Uterus (tissue), 4 donors: Measurements from ENCODE around the gene ICAM4. TPM values are rescaled to one million over a fixed set of nuclear protein-coding genes. Genes with fewer than 3 reads are reported as not detected.

Experiments used
- DNase-seq, 2 donors: peaks; one replicate each; pipeline ENCODE4 v3.0.0-alpha.2; 2019 to 2020
- H3K27ac ChIP-seq, 2 donors: fragments of 200-600 bp; sonication (generic); 1 replicate in 1 of 2; 2 replicates in 1 of 2; pipeline ENCODE4 v1.5.1; 2016 to 2018
- H3K27me3 ChIP-seq, 2 donors: fragments of 200-600 bp; sonication (generic); one replicate each; pipeline ENCODE4 v1.5.1; 2018 to 2019; ENCODE audit warnings: control low read depth in 1 of 2
- H3K36me3 ChIP-seq, 2 donors: fragments of 200-600 bp; sonication (generic); one replicate each; pipeline ENCODE4 v1.5.1; 2019; ENCODE audit warnings: control low read depth in 1 of 2
- H3K4me1 ChIP-seq, 2 donors: fragments of 200-600 bp; sonication (generic); one replicate each; pipeline ENCODE4 v1.5.1; 2018 to 2019; ENCODE audit warnings: control low read depth in 1 of 2
- H3K4me3 ChIP-seq, 2 donors: fragments of 200-600 bp; sonication (generic); 1 replicate in 1 of 2; 2 replicates in 1 of 2; pipeline ENCODE4 v1.5.1; 2018 to 2019; ENCODE audit warnings: mild to moderate bottlenecking in 1 of 2
- H3K9me3 ChIP-seq, 2 donors: fragments of 200-600 bp; sonication (generic); one replicate each; pipeline ENCODE4 v1.5.1; 2019; ENCODE audit warnings: control low read depth in 1 of 2
- CTCF ChIP-seq, 4 experiments: fragments of 200-600 bp in 2 of 4; fragments of 450-650 bp in 2 of 4; sonication (generic) in 2 of 4; IDR thresholded peaks; one replicate each; pipeline ENCODE4 v1.5.1; 2016 to 2019; ENCODE audit warnings: antibody characterized with exemption in 4 of 4, mild to moderate bottlenecking in 2 of 4, moderate library complexity in 1 of 4
- POLR2A ChIP-seq, 2 donors: fragments of 450-650 bp; IDR thresholded peaks; one replicate each; pipeline ENCODE4 v1.6.1; 2016; ENCODE audit warnings: antibody characterized with exemption in 2 of 2, mild to moderate bottlenecking in 1 of 2, moderate library complexity in 1 of 2
- intact Hi-C: fragments of 100-400 bp; cut with DNase I; formaldehyde crosslinking; loops from one replicate; pipeline ENCODE4 v1.15.1; 2023; ENCODE audit warnings: low total_unique reads
- total RNA-seq, 4 donors: library from RNA; depleted of rRNA in 3 of 4; stranded (reverse); fragments of >200 nt in 3 of 4; gene quantifications; one replicate each; pipeline versions ENCODE4 v1.1.0 to v1.2.4, GENCODE V29; 2014 to 2023
- donor health status: DM: yes; HTN: yes; CAD: no.

ICAM4 gene
- total RNA-seq, 4 donors from 2014 or later = 0.41 TPM; not detected in 3

GRCh38 chr19:10259162-10259905 is 27.4 kb upstream of the ICAM4 start:
- Histone ChIP-seq H3K36me3 (no peaks in the 10 kb centered on the region), H3K27ac (no peak overlapping the region), H3K27me3 (no peaks in the 10 kb centered on the region), H3K9me3 (no peaks in the 10 kb centered on the region), H3K4me3 (no peak overlapping the region), H3K4me1 (no peaks in the 10 kb centered on the region)
- intact Hi-C loops = no loop called here
- DNase-seq = peak; percentile 74 to 85
- peak; percentile 44 to 70 (median 60) for TF ChIP-seq CTCF (IDR thresholded peaks at IDR 0.05)
- no peak for TF ChIP-seq POLR2A (IDR thresholded peaks at IDR 0.05)

DNA sequence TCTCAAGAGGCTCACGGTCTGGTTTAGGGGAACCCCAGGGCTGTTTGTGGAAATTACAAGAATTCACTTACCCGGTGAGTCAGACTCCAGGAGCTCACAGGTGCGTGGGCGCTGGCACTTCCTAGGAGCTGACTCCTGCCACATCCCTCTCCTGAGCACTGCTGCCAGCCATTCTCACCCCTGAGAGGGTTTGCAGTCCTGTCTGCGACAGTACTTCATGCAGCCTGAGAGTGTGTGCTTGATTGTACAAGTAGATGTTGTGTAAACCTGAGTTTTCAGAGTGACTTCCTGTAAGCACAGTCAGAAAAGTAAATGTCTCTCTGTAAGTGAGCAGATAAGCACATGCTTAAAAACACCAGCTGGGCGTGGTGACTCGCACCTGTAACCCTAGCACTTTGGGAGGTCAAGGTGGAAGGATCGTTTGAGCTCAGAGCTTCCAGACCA is 26.6 kb upstream of the ICAM4 start:
- TF ChIP-seq POLR2A (IDR thresholded peaks at IDR 0.05) = no peak
- no peak for TF ChIP-seq CTCF (IDR thresholded peaks at IDR 0.05)
- Histone ChIP-seq H3K4me3 (no peak overlapping the region), H3K4me1 (no peaks in the 10 kb centered on the region), H3K36me3 (no peaks in the 10 kb centered on the region), H3K9me3 (no peaks in the 10 kb centered on the region), H3K27me3 (no peaks in the 10 kb centered on the region), H3K27ac (no peak overlapping the region)
- DNase-seq = no peak
- intact Hi-C loops = no loop called here

GRCh38 chr19:10262771-10263170 is 24.0 kb upstream of the ICAM4 start:
- Histone ChIP-seq H3K9me3 (no peaks in the 10 kb centered on the region), H3K4me3 (no peak overlapping the region), H3K36me3 (no peaks in the 10 kb centered on the region), H3K27me3 (no peaks in the 10 kb centered on the region), H3K4me1 (no peaks in the 10 kb centered on the region), H3K27ac (no peak overlapping the region)
- DNase-seq = no peak
- TF ChIP-seq CTCF (IDR thresholded peaks at IDR 0.05) = no peak
- no peak for TF ChIP-seq POLR2A (IDR thresholded peaks at IDR 0.05)
- intact Hi-C loops = no loop called here

DNA sequence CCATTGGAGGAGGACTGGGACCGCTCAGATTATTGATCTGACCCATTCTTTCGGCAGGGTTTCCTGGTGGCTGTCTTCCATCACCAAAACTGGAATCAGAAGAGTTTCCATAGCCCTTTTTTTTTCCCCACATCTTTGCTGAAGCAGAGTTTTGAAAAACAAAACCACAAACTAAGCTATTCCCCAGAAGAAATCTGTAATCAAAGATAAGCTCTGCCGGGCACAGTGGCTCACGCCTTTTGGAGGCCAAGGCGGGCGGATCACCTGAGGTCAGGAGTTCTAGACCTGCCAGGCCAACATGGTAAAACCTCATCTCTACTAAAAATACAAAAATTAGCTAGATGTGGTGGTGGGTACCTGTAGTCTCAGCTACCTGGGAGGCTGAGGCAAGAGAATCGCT is 20.0 kb upstream of the ICAM4 start:
- no peaks in the 10 kb centered on the region for H3K4me1 ChIP-seq
- DNase-seq = no peak
- TF ChIP-seq POLR2A (IDR thresholded peaks at IDR 0.05) = no peak
- no peak for TF ChIP-seq CTCF (IDR thresholded peaks at IDR 0.05)
- no peak overlapping the region for H3K4me3 ChIP-seq
- H3K27ac ChIP-seq = no peak overlapping the region
- peaks cover 0 to 8% of the 10 kb centered on the region in 2 donors for H3K27me3 ChIP-seq
- intact Hi-C loops = no loop called here
- no peaks in the 10 kb centered on the region for H3K9me3 ChIP-seq
- no peaks in the 10 kb centered on the region for H3K36me3 ChIP-seq

DNA sequence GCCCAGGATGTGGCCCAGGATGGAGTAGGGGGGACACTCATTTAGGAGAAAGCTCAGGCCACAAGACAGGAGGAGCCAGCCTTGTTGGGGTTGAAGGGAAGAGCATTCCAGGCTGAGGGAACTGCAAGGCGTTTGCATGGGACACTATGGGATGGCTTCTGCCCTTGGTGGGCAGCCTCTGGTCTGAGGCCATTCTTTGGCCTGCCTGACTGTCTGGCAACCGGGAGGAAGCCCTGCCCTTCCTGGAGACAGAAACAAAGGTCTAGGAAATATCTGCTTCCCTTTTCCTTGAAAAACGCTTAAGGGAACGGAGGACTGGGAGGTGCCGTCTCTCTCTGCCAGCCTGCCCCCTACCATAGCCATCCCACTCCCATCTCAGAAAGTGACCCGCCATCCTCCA is 18.7 kb upstream of the ICAM4 start:
- DNase-seq = no peak
- Histone ChIP-seq H3K36me3 (no peaks in the 10 kb centered on the region), H3K27ac (peak overlapping the region; percentile 42 to 56), H3K27me3 (peaks cover 0 to 8% of the 10 kb centered on the region in 2 donors), H3K4me1 (no peaks in the 10 kb centered on the region), H3K9me3 (no peaks in the 10 kb centered on the region), H3K4me3 (no peak overlapping the region)
- intact Hi-C loops = loop anchor here (2.0 kb wide), 1 partner anchor 121 kb away; no protein-coding TSS in a partner anchor
- TF ChIP-seq CTCF (IDR thresholded peaks at IDR 0.05) (no peak), POLR2A (IDR thresholded peaks at IDR 0.05) (no peak)
